Measurements from ENCODE around the gene PRDM10.

PRDM10 gene

GRCh38 chr11:129944696-129945095 is 57.9 kb downstream of the PRDM10 start:
- DNase-seq, result no peak

DNA sequence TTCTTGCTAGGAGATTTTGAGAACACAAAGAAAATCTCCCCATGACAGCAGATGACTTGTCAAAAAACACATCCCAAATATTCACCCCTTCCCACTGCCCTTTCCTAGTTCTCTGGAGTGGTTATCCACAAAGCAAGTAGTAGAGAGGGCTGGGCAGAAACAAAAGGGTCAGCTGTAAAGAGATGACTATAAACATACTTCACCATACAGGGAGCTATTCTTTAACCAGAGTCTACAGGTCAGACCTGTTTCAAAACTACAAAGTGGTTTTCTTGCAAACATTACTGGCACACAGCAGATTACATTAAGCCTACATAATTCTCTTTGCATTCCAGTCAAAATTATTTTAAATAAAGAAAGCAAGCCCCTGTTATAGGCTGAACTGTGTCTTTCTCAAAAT is 59.6 kb downstream of the PRDM10 start:
- DNase-seq, result no peak

DNA sequence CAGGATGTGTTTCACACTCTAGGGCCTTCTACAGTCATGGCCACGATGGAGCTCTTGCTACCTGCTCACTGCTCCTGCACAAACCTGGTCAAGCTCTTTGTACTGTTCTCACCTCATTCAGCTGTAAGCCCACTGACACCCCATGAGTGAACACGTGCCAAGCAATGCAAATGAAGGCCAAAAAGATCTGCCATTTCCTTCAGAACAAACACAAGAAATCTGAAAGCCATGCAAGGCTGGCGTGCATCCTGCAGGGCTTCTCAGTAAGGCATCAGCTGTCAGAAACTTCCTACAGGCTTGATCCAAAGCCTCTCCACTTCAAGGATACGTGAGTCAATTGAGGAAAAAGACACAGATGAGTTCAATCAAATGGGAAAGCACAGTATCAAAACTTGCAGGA is 63.1 kb downstream of the PRDM10 start:
- DNase-seq, result no peak

DNA sequence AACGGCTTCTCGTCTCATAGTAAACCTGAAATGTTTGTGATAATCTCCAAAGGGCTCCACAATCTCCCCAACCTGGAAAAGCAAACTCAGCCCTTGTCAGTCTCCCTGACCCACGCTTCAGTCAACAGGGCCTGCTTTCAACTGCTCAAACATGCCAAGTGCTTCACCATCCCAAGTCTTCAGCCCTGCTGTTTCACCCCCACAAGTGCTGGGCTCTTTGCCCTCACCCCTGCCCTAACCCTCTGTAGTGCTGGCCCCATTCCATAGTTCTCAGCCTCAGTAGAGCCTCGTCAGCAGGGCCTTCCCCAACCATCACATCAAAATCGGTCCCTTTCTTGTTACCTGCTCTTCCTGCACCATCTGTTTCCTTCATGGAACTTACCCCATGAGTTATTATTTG is 63.9 kb downstream of the PRDM10 start:
- DNase-seq, result no peak

GRCh38 chr11:129937592-129938238 is 64.9 kb downstream of the PRDM10 start:
- no peak for DNase-seq

DNA sequence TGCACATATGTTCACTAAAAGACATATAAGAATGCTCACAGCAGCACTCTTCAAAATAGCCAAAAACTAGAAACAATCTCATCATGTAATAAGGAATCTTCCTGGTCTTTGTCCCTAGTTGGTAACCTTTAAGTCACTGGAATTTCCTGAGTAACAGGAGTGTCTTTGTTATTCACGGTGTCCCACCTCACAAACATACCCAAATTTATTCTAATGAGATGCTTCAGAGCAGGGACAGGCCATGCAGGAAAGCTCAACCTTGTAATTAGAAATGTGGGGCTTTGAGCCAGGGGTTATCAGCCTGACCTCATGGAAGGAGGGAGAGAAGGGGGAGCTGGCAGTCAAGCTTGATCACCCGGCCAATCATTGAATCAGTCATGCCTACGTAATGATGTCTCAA is 66.9 kb downstream of the PRDM10 start:
- no peak for DNase-seq

DNA sequence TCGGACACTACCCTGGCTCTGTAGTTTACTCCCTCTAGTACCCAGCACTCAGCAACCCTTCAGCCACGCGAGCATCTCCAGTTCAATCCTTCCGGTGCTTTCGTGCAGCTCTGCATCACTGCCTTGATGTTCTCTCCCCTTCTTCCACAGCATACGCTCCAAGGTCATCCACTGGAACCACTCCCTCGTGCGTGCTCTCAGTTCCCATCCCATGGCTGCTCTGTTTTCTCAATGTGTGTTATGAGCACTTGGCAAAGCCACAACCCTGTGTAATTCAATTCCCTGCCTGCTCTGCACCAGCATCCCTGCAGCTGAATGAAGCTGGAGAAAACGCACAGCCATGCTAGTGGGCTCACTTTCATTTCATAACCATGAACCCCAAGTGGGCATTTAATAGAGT is 68.7 kb downstream of the PRDM10 start:
- no peak for DNase-seq

GRCh38 chr11:129933262-129933661 is 69.4 kb downstream of the PRDM10 start:
- DNase-seq, result no peak

- DNase-seq, result no peak
Measured at GRCh38 chr11:129932381-129933067, 70.1 kb downstream of the PRDM10 start.

GRCh38 chr11:129930743-129931142 is 71.9 kb downstream of the PRDM10 start:
- DNase-seq, result no peak

DNA sequence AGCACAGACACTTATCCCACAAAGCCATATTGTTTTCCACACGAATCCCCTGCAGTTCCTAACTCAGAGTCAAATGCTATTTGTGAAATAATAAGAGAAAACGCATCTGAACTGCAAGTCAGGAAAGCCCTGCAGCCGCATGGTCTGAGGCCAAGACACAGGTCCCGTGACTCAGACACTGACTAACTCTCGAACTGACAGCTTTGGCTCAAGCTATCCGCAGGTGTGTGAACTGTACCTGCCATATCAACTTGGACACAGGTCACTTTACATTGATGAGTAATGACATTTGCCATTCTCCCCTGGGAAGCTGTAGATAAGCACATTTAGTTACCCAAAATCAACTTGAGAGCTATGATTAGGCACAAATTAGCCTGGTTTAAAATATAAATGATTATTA is 72.3 kb downstream of the PRDM10 start:
- no peak for DNase-seq

DNA sequence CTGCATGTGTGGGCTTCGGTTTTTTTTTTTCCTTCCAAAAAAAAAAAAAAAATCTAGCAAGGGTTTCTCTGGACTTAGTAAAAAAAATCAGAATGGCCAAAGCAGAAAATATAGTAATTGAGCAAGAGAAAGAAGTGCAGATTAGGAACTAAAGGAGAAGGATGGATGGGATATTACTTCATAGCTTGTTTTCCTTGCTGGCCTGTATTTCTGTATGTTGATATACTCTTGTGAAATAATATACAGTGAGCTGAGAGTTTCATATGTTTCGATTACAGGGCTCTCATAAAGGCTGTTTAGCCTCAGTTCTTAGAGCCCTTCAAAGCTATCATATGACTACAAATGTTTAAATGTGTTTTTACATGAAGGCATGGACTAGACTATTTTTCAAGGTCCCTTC is 72.9 kb downstream of the PRDM10 start:
- no peak for DNase-seq

GRCh38 chr11:129928923-129929692 is 73.5 kb downstream of the PRDM10 start:
- no peak for DNase-seq

- no peak for DNase-seq
Measured at GRCh38 chr11:129922674-129923073, 80.0 kb downstream of the PRDM10 start.

GRCh38 chr11:129918361-129918760 is 84.3 kb downstream of the PRDM10 start:
- no peak for DNase-seq

DNA sequence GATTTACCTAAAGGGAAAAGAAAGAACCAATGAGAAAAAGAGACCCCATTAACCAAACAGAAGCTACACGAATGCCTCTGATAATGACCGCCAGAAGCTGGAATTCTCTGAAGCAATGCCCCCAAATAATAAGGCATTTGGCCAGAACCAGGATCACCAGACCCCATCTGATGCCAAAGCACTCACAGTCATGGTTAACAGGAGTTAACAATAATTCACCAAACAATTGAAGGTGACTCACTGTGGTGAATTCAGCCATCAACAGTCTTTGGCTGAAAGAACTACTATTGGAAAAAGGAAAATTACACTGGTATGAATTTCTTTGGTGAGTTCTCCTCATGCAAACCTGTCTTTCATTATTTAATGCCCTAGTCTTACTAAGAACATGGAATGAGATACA is 85.4 kb downstream of the PRDM10 start:
- peak; percentile 1 for DNase-seq

DNA sequence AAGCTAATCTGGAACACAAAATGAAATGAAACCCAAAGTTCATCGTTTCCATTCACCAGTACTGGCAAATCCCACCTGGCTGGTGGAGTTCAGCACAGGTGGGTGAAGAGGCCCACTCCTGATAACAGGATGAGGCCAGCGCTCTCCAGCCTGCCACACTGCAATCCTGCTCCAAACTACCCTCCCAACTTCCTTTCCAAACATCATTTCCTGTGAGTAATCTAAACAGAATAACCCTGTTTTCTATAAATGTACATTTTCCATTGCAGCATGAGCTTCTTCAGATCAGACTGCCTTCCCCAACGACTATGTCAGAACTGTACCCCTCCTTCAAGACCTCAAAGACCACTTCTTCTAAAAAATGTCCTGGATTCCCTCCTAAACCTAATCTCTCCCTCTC is 91.3 kb downstream of the PRDM10 start:
- no peak for DNase-seq

DNA sequence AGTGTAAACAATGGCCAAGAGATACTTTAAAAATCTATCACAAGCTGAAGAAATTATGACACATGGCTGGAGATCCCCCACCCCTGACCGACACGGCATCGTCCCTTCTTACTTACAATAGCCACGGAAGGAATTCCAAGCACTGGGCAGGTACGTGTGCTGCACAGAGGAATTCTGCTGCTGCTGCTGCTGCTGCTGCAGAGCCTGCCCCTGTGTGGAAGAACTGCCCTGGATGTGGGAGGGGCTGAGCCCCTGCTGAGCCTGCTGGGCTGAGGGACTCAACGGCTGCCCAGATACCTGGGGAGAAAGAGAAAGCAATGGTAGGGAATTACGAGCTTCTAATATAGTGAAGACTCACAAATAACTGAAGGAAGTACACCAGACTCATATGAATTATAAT is 92.3 kb downstream of the PRDM10 start:
- DNase-seq, result no peak

GRCh38 chr11:129905402-129905801 is 97.2 kb downstream of the PRDM10 start:
- no peak for DNase-seq

GRCh38 chr11:129896062-129896461 is 106.6 kb downstream of the PRDM10 start:
- DNase-seq, result no peak

DNA sequence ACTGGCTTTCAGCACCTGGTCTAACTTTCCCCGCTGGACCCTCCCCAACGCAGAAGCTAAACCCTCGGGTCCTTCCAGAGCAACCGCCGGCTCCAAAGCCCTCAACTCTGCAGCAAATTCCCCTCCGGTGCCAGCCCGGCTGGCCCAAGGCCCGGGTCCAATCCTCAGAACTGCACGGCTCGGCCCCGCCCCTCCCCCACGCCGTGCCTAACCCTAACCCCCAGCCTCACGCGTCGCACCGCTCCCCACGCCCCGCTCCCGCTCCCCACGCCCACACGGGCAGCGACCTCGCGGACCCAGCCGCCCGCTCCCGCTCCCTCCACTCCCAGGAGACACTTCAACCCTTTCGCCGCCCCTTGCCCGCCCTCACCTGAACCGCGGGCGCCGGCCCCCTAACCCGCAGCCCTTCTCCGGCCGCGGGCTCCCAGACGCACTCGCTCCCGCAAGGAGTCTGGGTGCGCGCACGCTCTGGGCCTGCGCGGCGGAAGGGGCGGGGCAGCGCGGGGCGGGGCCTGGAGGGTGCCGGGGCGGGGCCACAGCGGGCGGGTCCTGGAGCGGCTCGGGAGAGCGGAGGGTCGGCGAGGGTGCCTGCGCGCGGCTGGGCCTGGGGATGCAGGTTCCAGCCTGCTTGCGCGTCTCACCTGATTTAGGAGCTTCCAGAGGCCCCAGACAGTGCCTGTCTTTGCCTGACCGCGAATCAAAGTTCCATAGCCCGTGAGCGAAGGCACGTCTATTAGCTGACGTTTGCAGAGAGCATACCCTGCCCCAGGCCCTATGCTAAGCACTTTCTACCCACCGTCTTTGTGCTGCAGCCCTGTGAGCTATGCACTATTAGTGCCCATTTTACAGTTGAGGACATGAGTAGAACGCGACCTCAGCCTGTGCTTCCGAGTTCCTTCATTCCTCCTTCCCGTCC is 107.3 kb downstream of the PRDM10 start, which contains the start of gene NFRKB:
Gene NFRKB, minus strand, starts transcription at position 453 of the 916 bp plus-strand sequence. CDS start 2,729 bp downstream, outside the sequence.
- peak; percentile 47 for DNase-seq

DNA sequence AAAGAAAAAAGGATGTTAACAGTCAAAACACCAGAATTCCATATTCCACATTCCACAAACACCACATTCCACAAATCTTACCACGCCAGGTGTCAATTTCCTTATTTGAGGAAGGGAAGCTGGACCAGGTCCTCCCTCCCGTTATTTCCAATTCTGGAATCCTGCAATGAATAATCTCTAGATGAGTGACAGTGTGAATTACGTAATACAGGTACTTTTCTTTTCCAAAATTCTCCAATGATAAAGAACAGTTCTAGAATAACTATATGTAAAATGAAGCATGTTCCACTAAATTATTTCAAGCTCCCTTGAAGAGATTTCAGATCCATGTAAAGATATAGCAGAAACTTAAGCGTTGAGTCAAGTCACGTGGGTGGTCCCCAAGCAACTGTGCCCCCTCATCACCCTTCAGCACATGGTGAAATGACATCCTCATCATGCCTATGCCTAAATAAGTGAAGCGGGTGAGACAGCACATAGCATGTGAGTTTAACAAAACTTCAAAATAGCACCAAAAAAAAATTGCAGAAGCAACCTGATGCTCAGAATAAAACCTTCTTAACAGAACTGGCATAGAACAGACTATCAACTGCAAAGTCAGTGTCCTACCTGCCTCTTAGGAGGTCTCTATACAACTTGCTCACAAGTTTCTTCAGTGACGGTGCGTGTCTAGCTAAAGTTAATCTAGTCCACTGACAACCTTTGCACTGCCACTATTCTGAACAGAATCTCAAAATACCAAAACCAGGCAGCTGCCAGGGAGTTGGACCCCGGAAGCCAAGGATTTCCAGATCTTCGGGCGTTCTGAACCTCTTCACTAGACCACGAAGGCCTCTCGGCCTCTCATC is 108.1 kb downstream of the PRDM10 start:
- DNase-seq, result peak; percentile 25
